ENCODE measurements around the gene MXD1. TPM values are rescaled to one million over a fixed set of nuclear protein-coding genes. Genes with fewer than 3 reads are reported as not detected.
"Not testable (repeated sequence)": the region's sequence is repeated elsewhere in the genome, so short reads cannot be mapped to it uniquely, and the experiment has no call there.

MXD1 gene
- total RNA-seq, 3 donors from 2014 or later: 5.8 to 17.3 (median 10.2) TPM

DNA sequence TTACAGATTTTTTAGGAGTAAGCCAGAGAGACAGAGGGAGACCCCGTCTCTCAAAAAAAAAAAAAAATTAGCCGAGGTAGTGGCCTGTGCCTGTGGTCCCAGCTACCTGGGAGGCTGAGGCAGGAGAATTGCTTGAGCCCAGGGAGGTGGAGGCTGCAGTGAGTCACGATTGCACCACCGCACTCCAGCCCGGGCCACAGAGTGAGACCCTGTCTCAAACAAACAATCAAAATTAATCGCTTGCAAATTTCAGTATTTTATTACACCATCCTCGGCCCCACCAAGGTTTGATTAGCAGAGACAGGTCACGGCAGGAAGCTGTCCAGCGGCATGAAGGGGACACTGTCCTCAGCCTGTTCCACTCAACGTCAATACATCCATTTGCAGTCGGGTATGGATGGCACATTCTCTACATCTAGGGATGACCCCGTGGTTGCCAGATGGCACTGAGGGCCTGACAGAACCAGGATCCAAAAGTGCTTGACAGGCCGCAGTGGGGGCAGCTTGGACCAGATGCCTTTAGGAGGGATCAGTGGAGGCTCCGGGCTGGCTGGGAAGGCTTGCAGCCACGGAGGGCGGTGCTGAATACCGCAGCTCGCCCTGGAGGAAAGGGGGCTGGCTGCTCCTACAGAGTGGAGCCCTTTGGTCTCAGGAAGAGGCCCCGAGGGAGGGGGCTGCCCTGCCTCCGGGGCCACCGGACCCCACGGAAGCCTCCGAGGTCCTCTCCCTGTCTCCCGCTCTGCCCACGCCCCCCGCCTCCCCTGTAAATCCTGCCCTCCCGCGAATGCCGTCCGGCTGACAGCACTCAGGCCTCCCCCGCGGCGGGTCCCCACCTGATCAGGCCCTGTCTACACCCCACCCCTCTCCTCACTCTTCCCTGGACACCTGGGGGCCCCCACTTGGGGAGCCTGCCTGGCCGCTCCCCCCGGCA lies 33.4 kb downstream of the MXD1 start:
- TF ChIP-seq, protein P1, sequence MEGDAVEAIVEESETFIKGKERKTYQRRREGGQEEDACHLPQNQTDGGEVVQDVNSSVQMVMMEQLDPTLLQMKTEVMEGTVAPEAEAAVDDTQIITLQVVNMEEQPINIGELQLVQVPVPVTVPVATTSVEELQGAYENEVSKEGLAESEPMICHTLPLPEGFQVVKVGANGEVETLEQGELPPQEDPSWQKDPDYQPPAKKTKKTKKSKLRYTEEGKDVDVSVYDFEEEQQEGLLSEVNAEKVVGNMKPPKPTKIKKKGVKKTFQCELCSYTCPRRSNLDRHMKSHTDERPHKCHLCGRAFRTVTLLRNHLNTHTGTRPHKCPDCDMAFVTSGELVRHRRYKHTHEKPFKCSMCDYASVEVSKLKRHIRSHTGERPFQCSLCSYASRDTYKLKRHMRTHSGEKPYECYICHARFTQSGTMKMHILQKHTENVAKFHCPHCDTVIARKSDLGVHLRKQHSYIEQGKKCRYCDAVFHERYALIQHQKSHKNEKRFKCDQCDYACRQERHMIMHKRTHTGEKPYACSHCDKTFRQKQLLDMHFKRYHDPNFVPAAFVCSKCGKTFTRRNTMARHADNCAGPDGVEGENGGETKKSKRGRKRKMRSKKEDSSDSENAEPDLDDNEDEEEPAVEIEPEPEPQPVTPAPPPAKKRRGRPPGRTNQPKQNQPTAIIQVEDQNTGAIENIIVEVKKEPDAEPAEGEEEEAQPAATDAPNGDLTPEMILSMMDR (IDR thresholded peaks at IDR 0.05): no peak
- TF ChIP-seq POLR2AphosphoS5 (IDR thresholded peaks at IDR 0.05): no peak
- no peak for TF ChIP-seq POLR2A (IDR thresholded peaks at IDR 0.05)
- H3K36me3 ChIP-seq: no peaks in the 10 kb centered on the region
- H3K4me1 ChIP-seq: no peaks in the 10 kb centered on the region
- H3K9me3 ChIP-seq: no peaks in the 10 kb centered on the region
- no peak overlapping the region for H3K4me3 ChIP-seq
- H3K27me3 ChIP-seq: no peaks in the 10 kb centered on the region
- H3K27ac ChIP-seq: no peak overlapping the region
- intact Hi-C loops (cut with DNase I; ENCODE audit: low total_unique reads): no loop called here
- no peak for DNase-seq (ENCODE audit: low spot score in 2 of 2)

DNA sequence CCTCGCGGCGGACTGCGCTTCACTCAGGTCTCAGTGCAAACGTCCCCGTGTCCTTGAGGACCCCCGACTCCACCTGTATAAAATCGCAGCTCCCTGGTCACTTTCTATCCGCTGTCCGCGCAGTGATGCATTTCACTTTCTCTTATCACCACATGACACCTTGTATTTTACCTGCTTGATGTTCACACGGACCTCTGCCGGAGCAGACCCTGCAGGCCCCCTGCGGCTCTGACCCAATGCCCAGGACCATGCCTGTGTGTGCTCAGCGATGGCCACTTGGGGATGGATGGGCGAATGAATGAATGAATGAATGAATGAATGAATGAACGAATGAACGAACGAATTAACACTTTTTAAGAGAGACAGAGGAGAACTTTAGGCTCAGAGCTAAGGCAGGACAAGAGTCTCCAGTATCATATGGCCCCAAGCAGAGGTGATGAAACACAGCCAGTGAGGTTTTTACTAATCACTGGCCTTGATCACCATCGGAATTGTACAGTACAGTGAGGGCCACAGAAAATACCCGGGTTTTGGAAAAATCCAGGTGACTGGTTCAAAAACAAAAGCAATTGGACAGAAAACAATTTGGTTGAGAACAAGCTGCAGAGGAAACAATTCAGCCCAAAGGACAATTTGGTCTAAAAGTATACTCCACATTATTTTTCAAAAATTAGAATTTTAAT lies 34.2 kb downstream of the MXD1 start:
- no peaks in the 10 kb centered on the region for H3K27me3 ChIP-seq
- H3K27ac ChIP-seq: no peak overlapping the region
- no peaks in the 10 kb centered on the region for H3K36me3 ChIP-seq
- H3K9me3 ChIP-seq: no peaks in the 10 kb centered on the region
- no peaks in the 10 kb centered on the region for H3K4me1 ChIP-seq
- intact Hi-C loops (cut with DNase I; ENCODE audit: low total_unique reads): no loop called here
- DNase-seq (ENCODE audit: low spot score in 2 of 2): no peak
- no peak overlapping the region for H3K4me3 ChIP-seq
- TF ChIP-seq, protein P1 (IDR thresholded peaks at IDR 0.05): no peak
- TF ChIP-seq POLR2A (IDR thresholded peaks at IDR 0.05) (no peak), POLR2AphosphoS5 (IDR thresholded peaks at IDR 0.05) (no peak)

DNA sequence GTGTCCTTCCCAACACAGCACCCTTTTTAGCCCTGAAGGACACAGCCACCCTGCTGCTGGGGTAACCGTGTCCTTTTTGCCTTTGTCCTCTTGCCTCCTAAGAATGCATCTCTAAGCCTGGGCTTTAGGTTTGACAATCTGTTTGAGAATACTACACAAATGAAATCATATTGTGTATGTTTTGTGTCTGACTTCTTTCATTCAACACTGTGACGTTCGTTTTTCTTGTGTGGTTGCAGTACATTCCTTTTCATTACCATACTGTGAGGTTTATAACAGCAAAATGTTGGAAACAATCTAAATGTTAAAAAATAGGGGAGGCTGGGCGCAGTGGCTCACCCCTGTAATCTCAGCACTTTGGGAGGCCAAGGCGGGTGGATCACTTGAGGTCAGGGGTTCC lies 35.3 kb downstream of the MXD1 start:
- DNase-seq (ENCODE audit: low spot score in 2 of 2): no peak
- no peak overlapping the region for H3K27ac ChIP-seq
- TF ChIP-seq POLR2AphosphoS5 (IDR thresholded peaks at IDR 0.05) (no peak), POLR2A (IDR thresholded peaks at IDR 0.05) (no peak)
- TF ChIP-seq, protein P1 (IDR thresholded peaks at IDR 0.05): no peak
- intact Hi-C loops (cut with DNase I; ENCODE audit: low total_unique reads): no loop called here
- no peaks in the 10 kb centered on the region for H3K27me3 ChIP-seq
- H3K4me1 ChIP-seq: no peaks in the 10 kb centered on the region
- H3K4me3 ChIP-seq: no peak overlapping the region
- no peaks in the 10 kb centered on the region for H3K9me3 ChIP-seq
- no peaks in the 10 kb centered on the region for H3K36me3 ChIP-seq

DNA sequence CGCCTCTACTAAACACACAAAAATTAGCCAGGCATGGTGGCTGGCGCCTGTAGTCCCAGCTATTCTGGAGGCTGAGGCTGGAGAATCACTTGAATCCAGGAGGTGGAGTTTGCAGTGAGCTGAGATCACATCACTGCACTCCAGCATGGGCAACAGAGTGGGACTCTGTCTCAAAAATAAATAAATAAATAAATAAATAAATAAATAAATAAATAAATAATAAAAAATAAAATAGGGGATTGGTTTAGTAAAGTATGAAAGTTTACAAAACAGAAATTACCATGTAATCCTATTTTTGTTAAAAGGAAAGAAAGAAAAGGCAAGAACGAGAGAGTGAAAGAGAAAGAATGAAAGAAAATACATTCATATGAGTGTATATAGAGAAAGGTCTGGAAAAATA lies 35.8 kb downstream of the MXD1 start:
- H3K36me3 ChIP-seq; DNase-seq (ENCODE audit: low spot score in 2 of 2); H3K27me3 ChIP-seq; H3K4me3 ChIP-seq; H3K4me1 ChIP-seq; intact Hi-C loops (cut with DNase I; ENCODE audit: low total_unique reads); H3K27ac ChIP-seq; H3K9me3 ChIP-seq: not testable (repeated sequence)

DNA sequence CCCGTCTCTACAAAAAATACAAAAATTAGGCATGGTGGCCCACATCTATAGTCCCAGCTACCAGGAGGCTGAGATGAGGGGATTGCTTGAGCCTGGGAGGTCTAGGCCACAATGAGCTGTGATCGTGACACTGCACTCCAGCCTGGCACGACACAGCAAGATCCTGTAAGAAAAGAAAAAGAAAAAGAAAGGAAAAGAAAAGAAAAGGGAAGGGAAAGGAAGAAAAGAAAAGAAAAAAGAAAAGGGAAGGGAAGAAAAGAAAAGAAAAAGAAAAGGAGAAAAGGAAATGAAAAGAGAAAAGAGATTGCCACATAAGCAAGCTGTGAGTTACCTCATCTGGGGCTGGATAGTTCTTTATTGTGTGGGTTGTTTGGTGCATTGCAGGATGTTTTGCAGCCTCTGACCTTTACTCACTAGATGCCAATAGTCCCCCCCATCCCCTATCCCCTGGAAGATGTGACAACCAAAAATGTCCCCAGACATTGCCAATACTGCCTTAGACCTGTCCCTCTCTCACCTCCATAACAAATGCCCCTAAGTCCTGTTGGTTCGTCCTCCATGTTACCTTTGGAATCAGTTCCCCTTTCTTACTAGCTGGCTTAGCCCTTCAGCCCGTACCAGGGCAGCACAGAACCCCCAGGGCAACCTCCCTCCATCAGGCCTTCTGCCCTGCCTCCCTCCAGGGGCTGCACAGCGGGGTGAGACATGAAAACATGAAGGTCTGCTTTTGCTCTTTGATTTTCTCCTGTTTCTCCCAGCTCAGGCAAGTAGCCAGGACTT lies 37.6 kb downstream of the MXD1 start:
- Histone ChIP-seq H3K9me3 (no peaks in the 10 kb centered on the region), H3K27ac (no peak overlapping the region)

More for the DNA sequence above, 37.6 kb downstream of the MXD1 start:
- Histone ChIP-seq H3K4me3 (no peak overlapping the region), H3K4me1 (no peaks in the 10 kb centered on the region), H3K27me3 (no peaks in the 10 kb centered on the region), H3K36me3 (no peaks in the 10 kb centered on the region)
- intact Hi-C loops (cut with DNase I; ENCODE audit: low total_unique reads): no loop called here
- no peak for TF ChIP-seq POLR2A (IDR thresholded peaks at IDR 0.05)
- TF ChIP-seq, protein P1 (IDR thresholded peaks at IDR 0.05): no peak
- no peak for DNase-seq (ENCODE audit: low spot score in 2 of 2)

Measured in breast epithelium (tissue), 4 donors.